IPS-11a (cell line): Measurements from ENCODE around the gene HERPUD1.
"Not testable (repeated sequence)": the region's sequence is repeated elsewhere in the genome, so short reads cannot be mapped to it uniquely, and the experiment has no call there.

Experiments used
- H3K4me3 ChIP-seq: one replicate; pipeline ENCODE4 v1.5.1; 2013; ENCODE audit warnings: low read depth, low read length, control low read depth

Gene HERPUD1

GRCh38 chr16:56933828-56934598 is 2.1 kb downstream of the HERPUD1 start:
- peak overlapping the region; percentile 88 for H3K4me3 ChIP-seq

GRCh38 chr16:56934599-56935145 is 2.7 kb downstream of the HERPUD1 start:
- H3K4me3 ChIP-seq: not testable (repeated sequence)

GRCh38 chr16:56935201-56935600 is 3.3 kb downstream of the HERPUD1 start:
- no peak overlapping the region for H3K4me3 ChIP-seq

GRCh38 chr16:56936491-56936890 is 4.5 kb downstream of the HERPUD1 start:
- H3K4me3 ChIP-seq: no peak overlapping the region

- no peak overlapping the region for H3K4me3 ChIP-seq
Observed at GRCh38 chr16:56936950-56937349, 5.0 kb downstream of the HERPUD1 start.

- H3K4me3 ChIP-seq: no peak overlapping the region
Observed at GRCh38 chr16:56938664-56939513, 6.9 kb downstream of the HERPUD1 start.

GRCh38 chr16:56939801-56940200 is 7.9 kb downstream of the HERPUD1 start:
- H3K4me3 ChIP-seq: no peak overlapping the region

GRCh38 chr16:56941092-56941491 is 9.2 kb downstream of the HERPUD1 start:
- H3K4me3 ChIP-seq: no peak overlapping the region

- no peak overlapping the region for H3K4me3 ChIP-seq
Observed at GRCh38 chr16:56941856-56942331, 10.0 kb downstream of the HERPUD1 start.

GRCh38 chr16:56943761-56944375 is 11.9 kb downstream of the HERPUD1 start:
- no peak overlapping the region for H3K4me3 ChIP-seq

GRCh38 chr16:56944954-56945839 is 13.3 kb downstream of the HERPUD1 start:
- H3K4me3 ChIP-seq: no peak overlapping the region

GRCh38 chr16:56945847-56946527 is 14.0 kb downstream of the HERPUD1 start:
- no peak overlapping the region for H3K4me3 ChIP-seq

GRCh38 chr16:56946767-56947603 is 15.0 kb downstream of the HERPUD1 start:
- H3K4me3 ChIP-seq: no peak overlapping the region

GRCh38 chr16:56947604-56947995 is 15.7 kb downstream of the HERPUD1 start:
- no peak overlapping the region for H3K4me3 ChIP-seq

GRCh38 chr16:56948234-56948633 is 16.3 kb downstream of the HERPUD1 start:
- no peak overlapping the region for H3K4me3 ChIP-seq

- no peak overlapping the region for H3K4me3 ChIP-seq
Observed at GRCh38 chr16:56950051-56950450, 18.1 kb downstream of the HERPUD1 start.

- H3K4me3 ChIP-seq: no peak overlapping the region
Observed at GRCh38 chr16:56950455-56950854, 18.5 kb downstream of the HERPUD1 start.

- H3K4me3 ChIP-seq: no peak overlapping the region
Observed at GRCh38 chr16:56950881-56951771, 19.2 kb downstream of the HERPUD1 start.
